A549 (cell line): Measurements from ENCODE around the gene ADAM30.

Experiments
- CEBPB ChIP-seq, 2 experiments: fragments of >200 bp in 1 of 2; sonication (Bioruptor Twin) in 1 of 2; formaldehyde crosslinking in 1 of 2; IDR thresholded peaks; 2 replicates each; pipeline ENCODE4 v1.6.1; 2012 to 2016
- EP300 ChIP-seq, 2 experiments: fragments of >200 bp; sonication (Bioruptor Twin); formaldehyde crosslinking; IDR thresholded peaks; 2 replicates in 1 of 2; 3 replicates in 1 of 2; pipeline ENCODE4 v1.6.1; 2016 to 2017
- HDAC2 ChIP-seq: fragments of 200-600 bp; sonication (generic); IDR thresholded peaks from 2 replicates; pipeline ENCODE4 v1.6.1; 2016
- HOXA7 ChIP-seq: fragments of 250-450 bp; sonication (Bioruptor Pico); IDR thresholded peaks from 2 replicates; pipeline ENCODE4 v1.5.0; 2020; ENCODE audit warnings: mild to moderate bottlenecking, moderate library complexity
- KDM1A ChIP-seq: fragments of 200-600 bp; sonication (generic); IDR thresholded peaks from 2 replicates; pipeline ENCODE4 v1.6.1; 2016; ENCODE audit warnings: low read depth, mild to moderate bottlenecking
- POLR2A ChIP-seq: IDR thresholded peaks from 2 replicates; pipeline ENCODE4 v1.6.1; 2012; ENCODE audit warnings: mild to moderate bottlenecking, low read length
- POLR2AphosphoS2 ChIP-seq: conservative IDR thresholded peaks from 2 replicates; pipeline ENCODE4 v1.6.1; 2012; ENCODE audit warnings: low read length, improper control_type of control experiment, inconsistent platforms
- TP53 ChIP-seq: fragments of 250-450 bp; sonication (Bioruptor Pico); IDR thresholded peaks from 2 replicates; pipeline ENCODE4 v1.5.0; 2021; ENCODE audit warnings: mild to moderate bottlenecking, moderate library complexity
- TF ChIP-seq, protein P1 (sequence below): fragments of >200 bp; sonication (Bioruptor Twin); formaldehyde crosslinking; IDR thresholded peaks from 3 replicates; pipeline ENCODE4 v1.5.1; 2016
- TF ChIP-seq, protein P2 (sequence below): fragments of 200-600 bp; sonication (generic); IDR thresholded peaks from 2 replicates; pipeline ENCODE4 v1.6.1; 2016; ENCODE audit warnings: antibody characterized with exemption, mild to moderate bottlenecking, moderate library complexity
- TF ChIP-seq, protein P3 (sequence below): IDR thresholded peaks from 2 replicates; pipeline ENCODE4 v1.6.1; 2012

DNA sequence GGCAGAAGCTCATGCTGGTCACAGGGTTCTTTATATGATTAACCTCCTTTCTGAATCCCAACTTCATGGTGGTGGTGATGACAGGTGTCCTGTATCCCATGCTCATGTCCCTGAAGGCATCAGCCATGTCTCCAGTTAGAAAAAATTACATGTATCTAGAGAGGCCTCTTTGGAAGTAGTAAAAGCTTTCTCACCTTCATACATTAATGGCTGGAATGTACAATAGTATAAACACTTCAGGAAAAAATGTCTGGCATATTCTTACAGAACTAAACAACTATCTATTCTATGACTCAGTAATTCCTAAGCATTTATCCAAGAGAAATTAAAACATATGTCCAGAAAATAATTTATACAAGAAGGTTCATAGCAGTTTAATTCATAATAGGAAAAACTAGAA lies 34.0 kb downstream of the ADAM30 start:
- TF ChIP-seq, protein P1, sequence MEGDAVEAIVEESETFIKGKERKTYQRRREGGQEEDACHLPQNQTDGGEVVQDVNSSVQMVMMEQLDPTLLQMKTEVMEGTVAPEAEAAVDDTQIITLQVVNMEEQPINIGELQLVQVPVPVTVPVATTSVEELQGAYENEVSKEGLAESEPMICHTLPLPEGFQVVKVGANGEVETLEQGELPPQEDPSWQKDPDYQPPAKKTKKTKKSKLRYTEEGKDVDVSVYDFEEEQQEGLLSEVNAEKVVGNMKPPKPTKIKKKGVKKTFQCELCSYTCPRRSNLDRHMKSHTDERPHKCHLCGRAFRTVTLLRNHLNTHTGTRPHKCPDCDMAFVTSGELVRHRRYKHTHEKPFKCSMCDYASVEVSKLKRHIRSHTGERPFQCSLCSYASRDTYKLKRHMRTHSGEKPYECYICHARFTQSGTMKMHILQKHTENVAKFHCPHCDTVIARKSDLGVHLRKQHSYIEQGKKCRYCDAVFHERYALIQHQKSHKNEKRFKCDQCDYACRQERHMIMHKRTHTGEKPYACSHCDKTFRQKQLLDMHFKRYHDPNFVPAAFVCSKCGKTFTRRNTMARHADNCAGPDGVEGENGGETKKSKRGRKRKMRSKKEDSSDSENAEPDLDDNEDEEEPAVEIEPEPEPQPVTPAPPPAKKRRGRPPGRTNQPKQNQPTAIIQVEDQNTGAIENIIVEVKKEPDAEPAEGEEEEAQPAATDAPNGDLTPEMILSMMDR, result no peak
- no peak for TF ChIP-seq TP53
- TF ChIP-seq, protein P2, sequence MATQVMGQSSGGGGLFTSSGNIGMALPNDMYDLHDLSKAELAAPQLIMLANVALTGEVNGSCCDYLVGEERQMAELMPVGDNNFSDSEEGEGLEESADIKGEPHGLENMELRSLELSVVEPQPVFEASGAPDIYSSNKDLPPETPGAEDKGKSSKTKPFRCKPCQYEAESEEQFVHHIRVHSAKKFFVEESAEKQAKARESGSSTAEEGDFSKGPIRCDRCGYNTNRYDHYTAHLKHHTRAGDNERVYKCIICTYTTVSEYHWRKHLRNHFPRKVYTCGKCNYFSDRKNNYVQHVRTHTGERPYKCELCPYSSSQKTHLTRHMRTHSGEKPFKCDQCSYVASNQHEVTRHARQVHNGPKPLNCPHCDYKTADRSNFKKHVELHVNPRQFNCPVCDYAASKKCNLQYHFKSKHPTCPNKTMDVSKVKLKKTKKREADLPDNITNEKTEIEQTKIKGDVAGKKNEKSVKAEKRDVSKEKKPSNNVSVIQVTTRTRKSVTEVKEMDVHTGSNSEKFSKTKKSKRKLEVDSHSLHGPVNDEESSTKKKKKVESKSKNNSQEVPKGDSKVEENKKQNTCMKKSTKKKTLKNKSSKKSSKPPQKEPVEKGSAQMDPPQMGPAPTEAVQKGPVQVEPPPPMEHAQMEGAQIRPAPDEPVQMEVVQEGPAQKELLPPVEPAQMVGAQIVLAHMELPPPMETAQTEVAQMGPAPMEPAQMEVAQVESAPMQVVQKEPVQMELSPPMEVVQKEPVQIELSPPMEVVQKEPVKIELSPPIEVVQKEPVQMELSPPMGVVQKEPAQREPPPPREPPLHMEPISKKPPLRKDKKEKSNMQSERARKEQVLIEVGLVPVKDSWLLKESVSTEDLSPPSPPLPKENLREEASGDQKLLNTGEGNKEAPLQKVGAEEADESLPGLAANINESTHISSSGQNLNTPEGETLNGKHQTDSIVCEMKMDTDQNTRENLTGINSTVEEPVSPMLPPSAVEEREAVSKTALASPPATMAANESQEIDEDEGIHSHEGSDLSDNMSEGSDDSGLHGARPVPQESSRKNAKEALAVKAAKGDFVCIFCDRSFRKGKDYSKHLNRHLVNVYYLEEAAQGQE, result no peak
- TF ChIP-seq CEBPB (IDR thresholded peaks at IDR 0.05), result no peak
- TF ChIP-seq POLR2AphosphoS2, result no peak
- no peak for TF ChIP-seq HOXA7 (CRISPR knock-in tag)
- TF ChIP-seq, protein P3, sequence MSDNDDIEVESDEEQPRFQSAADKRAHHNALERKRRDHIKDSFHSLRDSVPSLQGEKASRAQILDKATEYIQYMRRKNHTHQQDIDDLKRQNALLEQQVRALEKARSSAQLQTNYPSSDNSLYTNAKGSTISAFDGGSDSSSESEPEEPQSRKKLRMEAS, result no peak
- no peak for TF ChIP-seq HDAC2
- TF ChIP-seq EP300 (IDR thresholded peaks at IDR 0.05), result no peak
- no peak for TF ChIP-seq POLR2A
- TF ChIP-seq KDM1A, result no peak
